Small intestine (tissue), 7 donors: ENCODE data around the gene SIPA1L3. TPM values are rescaled to one million over a fixed set of nuclear protein-coding genes. Genes with fewer than 3 reads are reported as not detected.
A peak's percentile ranks its signal among the peaks of the same experiment; 100 is the strongest.
"Not testable (repeated sequence)": the region's sequence is repeated elsewhere in the genome, so short reads cannot be mapped to it uniquely, and the experiment has no call there.

ENCODE experiments used
- DNase-seq, 2 donors: peaks; one replicate each; pipeline versions ENCODE4 v3.0.0 to v3.0.0-alpha.2; 2013
- FAIRE-seq: peaks from 2 replicates; lab custom pipeline; 2012; peaks lifted over from hg19 to GRCh38; lab: Jason Lieb, UNC
- H3K27ac ChIP-seq, 3 donors: one replicate each; pipeline ENCODE4 v1.5.1; 2013; ENCODE audit warnings: low read length in 2 of 3, mild to moderate bottlenecking in 2 of 3, control low read depth in 1 of 3, inconsistent platforms in 1 of 3, low read depth in 1 of 3, moderate library complexity in 1 of 3
- H3K27me3 ChIP-seq, 3 donors: one replicate each; pipeline ENCODE4 v1.6.1; 2013; ENCODE audit warnings: low read length in 3 of 3, inconsistent platforms in 1 of 3; ENCODE audit not compliant: control insufficient read depth in 3 of 3, insufficient read depth in 3 of 3
- H3K36me3 ChIP-seq, 3 donors: one replicate each; pipeline ENCODE4 v1.6.1; 2013; ENCODE audit warnings: low read length in 3 of 3, inconsistent platforms in 1 of 3, low read depth in 1 of 3, mild to moderate bottlenecking in 1 of 3, moderate library complexity in 1 of 3; ENCODE audit not compliant: control insufficient read depth in 3 of 3, insufficient read depth in 2 of 3
- H3K4me1 ChIP-seq, 3 donors: one replicate each; pipeline ENCODE4 v1.6.1; 2013; ENCODE audit warnings: low read length in 2 of 3, inconsistent platforms in 1 of 3, low read depth in 1 of 3, mild to moderate bottlenecking in 1 of 3, moderate library complexity in 1 of 3; ENCODE audit not compliant: control insufficient read depth in 3 of 3, insufficient read depth in 2 of 3
- H3K4me3 ChIP-seq, 3 donors: one replicate each; pipeline ENCODE4 v1.5.1; 2013; ENCODE audit warnings: low read length in 3 of 3, control low read depth in 1 of 3, inconsistent platforms in 1 of 3, low read depth in 1 of 3, mild to moderate bottlenecking in 1 of 3, moderate library complexity in 1 of 3
- H3K9me3 ChIP-seq, 2 donors: one replicate each; pipeline ENCODE4 v1.6.1; 2013; ENCODE audit warnings: low read depth in 1 of 2, low read length in 1 of 2; ENCODE audit not compliant: control insufficient read depth in 2 of 2, insufficient read depth in 1 of 2
- WGBS, 3 donors: extraction: QIAGEN DNeasy Blood & Tissue Kit; methylation state at CpG; one replicate each; pipeline ENCODE4 v1.1.7; 2013; 5-methylcytosine and 5-hydroxymethylcytosine counted together
- polyA plus RNA-seq, 4 donors: library from polyadenylated mRNA; stranded (reverse) in 3 of 4; unstranded in 1 of 4; fragments of 200-250 nt in 3 of 4; fragments of 120-200 nt in 1 of 4; gene quantifications; one replicate each; pipeline versions ENCODE4 v1.2.1 to v1.2.3, GENCODE V29; 2013
- donor health status: healthy with polysubstance abuse.
- donor health status: control.
- donor health status: control.
- donor health status: Bipolar disorder and iron deficiency.
- donor health status: healthy.

Gene SIPA1L3
- polyA plus RNA-seq, 4 donors = 19.2 to 57.9 (median 34.1) TPM

DNA sequence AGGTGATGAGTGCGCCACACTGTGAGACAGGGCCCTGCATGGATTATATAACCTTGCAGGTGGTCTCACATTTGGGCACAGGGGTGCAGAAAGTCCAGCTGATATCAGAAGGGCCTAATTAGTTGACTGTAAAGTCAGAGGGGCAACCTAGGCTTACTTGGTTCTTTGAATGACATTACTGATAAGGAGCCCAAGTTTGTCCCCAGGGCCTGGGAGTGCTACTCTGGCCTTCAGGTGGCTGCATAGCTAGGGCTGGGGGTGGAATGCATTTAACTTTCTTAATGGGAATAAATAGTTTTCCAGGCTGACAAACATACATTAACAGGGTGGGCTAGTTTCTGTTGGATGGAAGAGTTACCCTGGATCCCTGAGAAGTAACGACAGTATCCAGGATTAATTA lies 3.9 kb upstream of the SIPA1L3 start:
- FAIRE-seq = no peak
- Histone ChIP-seq H3K9me3 (no peaks in the 10 kb centered on the region), H3K4me1 (peaks cover 0 to 10% (median 2%) of the 10 kb centered on the region in 3 donors), H3K4me3 (no peak overlapping the region), H3K36me3 (no peaks in the 10 kb centered on the region), H3K27me3 (no peaks in the 10 kb centered on the region), H3K27ac (no peak overlapping the region)
- 70 to 82% (median 80%) methylated on average over 2 of the region's 2 CpGs for WGBS, 3 donors
- DNase-seq = no peak

DNA sequence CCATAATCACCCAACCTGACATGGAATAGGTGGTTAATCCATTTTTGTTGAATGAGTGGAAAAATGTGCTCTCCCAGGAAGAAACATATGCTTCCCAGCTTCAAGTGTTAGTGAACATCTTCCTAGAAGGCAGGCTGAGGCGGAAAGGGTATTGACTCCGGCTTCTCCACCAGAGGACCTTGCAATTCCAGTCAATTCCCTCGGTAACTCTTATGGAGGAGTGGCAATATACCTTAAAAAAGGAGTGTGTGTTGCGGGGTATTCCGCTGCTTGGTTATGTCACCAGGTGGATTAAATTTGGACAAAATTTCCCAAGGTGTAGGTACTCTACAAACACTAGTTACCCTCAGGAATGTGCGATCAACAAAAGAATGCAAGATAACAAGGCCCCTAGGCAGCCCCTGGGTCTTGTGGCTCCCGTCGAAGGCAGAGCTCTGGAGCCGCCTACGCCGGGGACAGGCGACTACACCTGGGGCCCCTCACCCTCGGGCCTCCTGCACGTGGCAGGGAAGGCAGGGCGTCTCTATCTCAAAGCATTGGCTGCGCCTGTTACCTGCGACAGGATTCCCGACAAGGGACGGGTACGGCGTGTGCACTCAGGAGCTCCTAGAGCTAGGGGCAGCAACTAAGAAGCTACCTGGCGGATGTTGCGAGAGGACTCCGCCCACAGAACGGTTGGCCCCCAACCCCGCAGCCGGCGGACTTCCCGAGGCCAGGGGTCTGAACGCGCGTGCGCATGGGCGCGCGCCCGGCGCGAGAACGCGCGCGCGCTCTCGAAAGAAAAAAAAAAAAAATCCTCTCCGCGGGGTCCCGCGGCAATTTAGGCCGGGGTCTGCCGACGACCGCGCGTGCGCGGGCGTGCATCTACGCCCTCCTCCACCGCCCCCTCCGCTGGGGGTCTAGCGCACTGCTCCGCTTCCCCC lies 801 bp upstream of the SIPA1L3 start, which contains the start of gene WDR87:
TSS of gene WDR87 (minus strand) at position 649 of the 923 bp plus-strand sequence. CDS start 8,355 bp downstream, outside the sequence.
- H3K27ac ChIP-seq = peak within 1 kb of the TSS; percentile 46 to 96 (median 71)
- H3K36me3 ChIP-seq = peaks cover 0 to 3% (median 0%) of the 10 kb centered on the region in 3 donors
- peaks cover 0 to 15% (median 8%) of the 10 kb centered on the region in 3 donors for H3K4me1 ChIP-seq
- H3K4me3 ChIP-seq = peak within 1 kb of the TSS; percentile 71 to 93 (median 90)
- no peak for FAIRE-seq
- H3K27me3 ChIP-seq = no peaks in the 10 kb centered on the region
- WGBS, 3 donors = 8 to 11% (median 8%) methylated on average over 41 to 63 of the region's 63 CpGs
- no peaks in the 10 kb centered on the region for H3K9me3 ChIP-seq
- DNase-seq = peak; percentile 57 to 88

DNA sequence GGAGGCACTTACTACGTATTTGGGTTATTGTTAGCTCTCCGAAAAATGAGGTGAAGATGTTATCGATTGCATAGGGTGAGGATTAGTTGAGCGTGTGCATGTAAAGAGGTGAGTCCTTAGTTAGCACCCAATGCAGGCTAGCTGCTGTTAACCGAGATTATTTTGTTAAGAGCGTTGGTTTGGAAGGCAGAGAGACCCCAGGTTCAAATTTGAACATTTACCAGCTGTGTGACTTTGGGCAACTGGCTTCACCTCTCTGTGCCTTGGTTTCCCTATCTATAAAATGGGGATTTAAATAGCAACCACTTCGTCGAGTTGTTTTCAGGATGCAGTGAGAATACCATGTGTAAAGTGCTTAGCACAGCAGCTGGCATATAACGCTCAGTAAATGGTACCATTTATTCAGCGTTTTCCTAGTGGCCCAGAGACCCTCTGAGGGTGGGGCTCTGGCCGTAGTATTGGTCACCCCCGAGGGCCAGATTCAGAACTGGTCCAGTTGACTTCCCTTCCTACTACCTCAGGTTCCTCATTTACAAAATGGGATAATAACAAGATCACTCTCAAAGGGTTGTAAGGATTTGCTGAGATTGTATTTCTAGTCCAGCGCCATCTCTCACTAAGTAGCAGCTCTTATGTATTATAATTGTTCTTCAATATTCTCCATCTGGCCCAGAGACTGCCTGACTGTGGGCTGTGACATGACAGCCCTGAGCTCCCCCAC lies 887 bp downstream of the SIPA1L3 start:
- DNase-seq (no peak), FAIRE-seq (no peak)
- Histone ChIP-seq H3K9me3 (no peaks in the 10 kb centered on the region), H3K36me3 (peaks cover 0 to 10% (median 0%) of the 10 kb centered on the region in 3 donors), H3K27ac (no peak overlapping the region), H3K4me1 (peaks cover 0 to 15% (median 8%) of the 10 kb centered on the region in 3 donors), H3K4me3 (peak overlapping the region; percentile 71 to 93 (median 90)), H3K27me3 (no peaks in the 10 kb centered on the region)
- 16 to 20% (median 17%) methylated on average over 13 of the region's 13 CpGs for WGBS, 3 donors

DNA sequence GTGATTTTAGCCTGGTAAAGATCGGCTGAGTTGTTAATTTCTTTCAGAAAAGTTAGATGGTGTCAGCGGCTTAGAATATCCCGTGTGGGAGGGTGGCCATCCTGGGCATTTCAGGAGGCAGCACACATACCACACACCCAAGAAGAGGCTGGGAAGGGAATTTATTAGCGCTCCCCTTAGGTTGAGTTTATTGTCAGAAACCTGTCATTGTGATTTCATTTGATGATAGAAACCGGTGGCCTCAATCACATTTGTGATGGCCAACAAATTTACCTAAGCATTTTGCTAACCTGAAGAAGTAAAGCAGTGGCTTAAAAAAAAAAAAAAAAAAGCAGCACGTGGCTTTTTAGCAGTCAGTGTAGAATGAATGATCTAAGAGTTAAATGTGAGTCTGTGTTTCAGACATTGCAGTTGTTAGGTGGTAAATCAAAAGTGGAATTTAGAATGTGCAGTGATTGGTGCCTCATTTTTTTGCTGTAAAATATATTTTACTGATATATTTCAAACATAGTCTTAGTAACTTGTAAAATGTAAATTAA lies 2.7 kb downstream of the SIPA1L3 start:
- 75 to 77% (median 76%) methylated on average over 6 of the region's 6 CpGs for WGBS, 3 donors
- H3K27me3 ChIP-seq = no peaks in the 10 kb centered on the region
- H3K4me3 ChIP-seq = no peak overlapping the region
- DNase-seq = no peak
- H3K9me3 ChIP-seq = no peaks in the 10 kb centered on the region
- H3K36me3 ChIP-seq = peaks cover 0 to 16% (median 0%) of the 10 kb centered on the region in 3 donors
- peaks cover 0 to 15% (median 8%) of the 10 kb centered on the region in 3 donors for H3K4me1 ChIP-seq
- H3K27ac ChIP-seq = no peak overlapping the region
- FAIRE-seq = no peak

DNA sequence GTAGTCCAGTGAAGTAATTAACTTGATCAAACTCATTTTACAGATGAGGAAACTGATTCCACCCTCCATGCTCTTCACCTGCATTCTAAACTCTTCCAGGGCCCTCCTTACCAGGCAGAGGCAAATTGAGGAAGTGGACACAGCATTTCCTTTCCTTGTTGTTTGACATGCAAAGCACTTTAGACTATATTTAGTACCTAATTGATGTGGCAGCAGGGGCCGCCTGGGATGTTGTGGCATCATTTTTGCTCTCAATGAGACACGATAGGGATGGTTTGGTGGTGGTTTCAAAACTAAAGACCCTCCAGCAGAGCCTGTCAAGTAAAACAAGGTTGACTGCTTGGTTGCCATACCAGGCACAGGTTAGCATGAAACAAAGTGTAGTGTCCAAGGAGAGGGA lies 7.9 kb downstream of the SIPA1L3 start:
- no peaks in the 10 kb centered on the region for H3K4me1 ChIP-seq
- H3K4me3 ChIP-seq = no peak overlapping the region
- peaks cover 0 to 31% (median 0%) of the 10 kb centered on the region in 3 donors for H3K36me3 ChIP-seq
- peak overlapping the region in 1 of 3 donors; percentile 56 for H3K27ac ChIP-seq
- WGBS, 3 donors = 34 to 71% (median 60%) methylated on average over 2 of the region's 2 CpGs
- H3K9me3 ChIP-seq = no peaks in the 10 kb centered on the region
- H3K27me3 ChIP-seq = no peaks in the 10 kb centered on the region
- FAIRE-seq (no peak), DNase-seq (no peak)

DNA sequence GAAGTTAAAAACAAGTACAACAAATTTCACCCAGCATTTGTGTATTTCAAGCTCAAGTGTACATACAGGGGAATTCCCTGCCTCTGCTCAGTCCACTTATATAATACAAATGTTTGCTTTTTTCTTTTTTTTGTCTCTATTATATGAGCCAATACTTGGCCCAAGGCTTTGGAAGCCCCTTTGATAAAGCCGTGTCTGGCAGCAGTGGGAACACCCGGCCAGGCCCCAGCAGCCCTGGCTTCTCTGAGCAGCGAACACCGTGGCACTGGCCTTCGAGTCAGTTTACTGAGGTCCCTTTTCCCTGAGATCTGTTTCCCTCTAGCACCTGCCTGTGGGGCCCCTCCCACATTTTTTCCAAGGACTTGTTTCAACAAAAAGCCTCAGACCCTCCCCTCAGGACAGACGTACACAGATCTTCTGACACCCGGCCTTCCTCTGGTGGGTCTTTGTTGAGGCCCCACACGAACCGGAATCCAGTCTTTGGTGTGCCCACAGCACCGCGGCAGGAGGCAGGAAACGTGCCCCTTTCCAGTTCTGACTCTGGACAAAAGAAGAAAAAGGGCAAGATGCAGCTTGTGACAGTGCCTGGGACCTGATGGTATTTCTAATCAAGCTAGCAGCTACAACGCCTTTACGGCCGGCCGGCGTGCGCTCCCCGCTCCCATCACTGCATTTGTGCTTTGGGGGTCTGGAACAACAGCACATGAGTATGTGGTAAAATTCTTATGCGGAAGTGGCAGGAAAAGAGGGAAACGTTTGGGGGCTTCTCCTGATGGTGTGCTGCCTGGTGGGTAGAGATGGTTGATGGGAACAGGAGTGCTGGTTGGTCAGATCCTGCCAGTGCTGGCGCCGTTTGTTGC lies 13.8 kb downstream of the SIPA1L3 start:
- no peaks in the 10 kb centered on the region for H3K9me3 ChIP-seq
- DNase-seq (no peak), FAIRE-seq (no peak)
- WGBS, 3 donors = 71 to 90% (median 80%) methylated on average over 23 of the region's 23 CpGs
- H3K4me3 ChIP-seq = no peak overlapping the region
- no peaks in the 10 kb centered on the region for H3K27me3 ChIP-seq
- H3K36me3 ChIP-seq = peaks cover 0 to 42% (median 0%) of the 10 kb centered on the region in 3 donors
- H3K4me1 ChIP-seq = peaks cover 0 to 19% (median 3%) of the 10 kb centered on the region in 3 donors
- H3K27ac ChIP-seq = no peak overlapping the region

DNA sequence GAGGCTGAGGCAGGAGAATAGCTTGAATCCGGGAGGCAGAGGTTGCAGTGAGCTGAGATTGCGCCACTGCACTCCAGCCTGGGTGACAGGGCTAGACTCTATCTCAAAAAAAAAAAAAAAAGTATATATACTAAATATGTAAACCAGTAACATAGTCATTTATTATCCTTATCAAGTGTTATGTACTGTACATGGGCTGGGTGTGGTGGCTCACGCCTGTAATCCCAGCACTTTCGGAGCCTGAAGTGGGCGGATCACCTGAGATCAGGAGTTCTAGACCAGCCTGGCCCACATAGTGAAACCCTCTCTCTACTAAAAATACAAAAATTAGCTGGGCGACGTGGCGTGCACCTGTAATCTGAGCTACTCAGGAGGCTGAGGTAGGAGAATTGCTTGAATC lies 17.6 kb downstream of the SIPA1L3 start:
- peak; percentile 63 to 90 for DNase-seq
- H3K27ac ChIP-seq = peak overlapping the region in 1 of 3 donors; percentile 21
- H3K4me3 ChIP-seq, H3K9me3 ChIP-seq, FAIRE-seq, H3K27me3 ChIP-seq: not testable (repeated sequence)
- H3K4me1 ChIP-seq = peaks cover 4 to 32% (median 5%) of the 10 kb centered on the region in 3 donors
- 27 to 73% (median 55%) methylated on average over 8 of the region's 8 CpGs for WGBS, 3 donors
- H3K36me3 ChIP-seq = peaks cover 0 to 29% (median 0%) of the 10 kb centered on the region in 3 donors
